PC-9 (cell line): Measurements from ENCODE around the gene RNLS.

Experiments
- EZH2 ChIP-seq: fragments of 200-600 bp; sonication (generic); IDR thresholded peaks from 2 replicates; pipeline ENCODE4 v1.8.0; 2017; ENCODE audit warnings: antibody characterized with exemption, low read depth
- TF ChIP-seq, protein P1 (sequence below): fragments of 200-600 bp; sonication (generic); conservative IDR thresholded peaks from 2 replicates; pipeline ENCODE4 v1.6.1; 2017; ENCODE audit warnings: mixed run types, antibody characterized with exemption, mild to moderate bottlenecking, moderate library complexity

DNA sequence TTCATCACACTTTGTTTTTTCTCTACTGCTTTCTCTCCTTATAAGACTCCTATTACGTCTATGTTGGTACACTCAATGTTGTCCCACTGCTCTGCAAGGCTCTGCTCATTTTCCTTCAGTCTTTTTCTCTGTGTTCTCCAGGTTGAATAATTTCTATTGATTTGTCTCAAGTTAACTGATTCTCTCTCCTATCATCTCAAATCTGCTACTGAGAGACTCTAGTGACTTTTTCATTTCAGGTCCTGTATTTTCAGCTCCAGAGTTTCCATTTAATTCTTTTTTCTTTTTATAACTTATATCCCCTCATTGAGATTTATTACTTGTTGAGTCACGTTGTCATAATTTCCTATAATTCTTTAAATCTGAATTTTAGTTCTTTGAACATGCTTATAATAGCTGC, 100.9 kb downstream of the RNLS start:
- TF ChIP-seq, protein P1, sequence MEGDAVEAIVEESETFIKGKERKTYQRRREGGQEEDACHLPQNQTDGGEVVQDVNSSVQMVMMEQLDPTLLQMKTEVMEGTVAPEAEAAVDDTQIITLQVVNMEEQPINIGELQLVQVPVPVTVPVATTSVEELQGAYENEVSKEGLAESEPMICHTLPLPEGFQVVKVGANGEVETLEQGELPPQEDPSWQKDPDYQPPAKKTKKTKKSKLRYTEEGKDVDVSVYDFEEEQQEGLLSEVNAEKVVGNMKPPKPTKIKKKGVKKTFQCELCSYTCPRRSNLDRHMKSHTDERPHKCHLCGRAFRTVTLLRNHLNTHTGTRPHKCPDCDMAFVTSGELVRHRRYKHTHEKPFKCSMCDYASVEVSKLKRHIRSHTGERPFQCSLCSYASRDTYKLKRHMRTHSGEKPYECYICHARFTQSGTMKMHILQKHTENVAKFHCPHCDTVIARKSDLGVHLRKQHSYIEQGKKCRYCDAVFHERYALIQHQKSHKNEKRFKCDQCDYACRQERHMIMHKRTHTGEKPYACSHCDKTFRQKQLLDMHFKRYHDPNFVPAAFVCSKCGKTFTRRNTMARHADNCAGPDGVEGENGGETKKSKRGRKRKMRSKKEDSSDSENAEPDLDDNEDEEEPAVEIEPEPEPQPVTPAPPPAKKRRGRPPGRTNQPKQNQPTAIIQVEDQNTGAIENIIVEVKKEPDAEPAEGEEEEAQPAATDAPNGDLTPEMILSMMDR, result no peak
- TF ChIP-seq EZH2, result no peak
